Progenitor cell of endocrine pancreas (in vitro differentiated cells): ENCODE results near the gene ETV6. TPM values are rescaled to one million over a fixed set of nuclear protein-coding genes. Genes with fewer than 3 reads are reported as not detected.

Experiments used
- DNase-seq: peaks from one replicate; pipeline ENCODE4 v3.0.0; 2021; ENCODE audit warnings: low spot score; ENCODE audit not compliant: unreplicated experiment
- H3K27ac Mint-ChIP-seq: 2 replicates; pipeline ENCODE4 v1.8.0; 2021; ENCODE audit warnings: mild to moderate bottlenecking, moderate library complexity, mixed read lengths
- H3K27me3 Mint-ChIP-seq: 2 replicates; pipeline ENCODE4 v1.8.0; 2021; ENCODE audit warnings: mixed read lengths
- H3K36me3 Mint-ChIP-seq: 2 replicates; pipeline ENCODE4 v1.8.0; 2022; ENCODE audit warnings: mixed read lengths; ENCODE audit not compliant: insufficient read depth
- H3K4me1 Mint-ChIP-seq: 2 replicates; pipeline ENCODE4 v1.8.0; 2021; ENCODE audit warnings: low read depth, mixed read lengths
- H3K4me3 Mint-ChIP-seq: 2 replicates; pipeline ENCODE4 v1.8.0; 2021; ENCODE audit warnings: low read depth, mild to moderate bottlenecking, moderate library complexity, mixed read lengths
- H3K9me3 Mint-ChIP-seq: 2 replicates; pipeline ENCODE4 v1.8.0; 2021; ENCODE audit warnings: low read depth, mixed read lengths
- CTCF ChIP-seq: fragments of 200-600 bp; sonication (generic); IDR thresholded peaks from one replicate; pipeline ENCODE4 v1.5.0; 2021; ENCODE audit warnings: antibody characterized with exemption, mild to moderate bottlenecking; ENCODE audit not compliant: unreplicated experiment
- total RNA-seq: library from RNA; stranded (reverse); gene quantifications from 2 replicates; pipeline ENCODE4 v1.2.1, GENCODE V29; 2021

ETV6 gene
- total RNA-seq, 1 donor from 2014 or later, result 55.2 TPM

- peaks cover 5% of the 10 kb centered on the region for H3K36me3 Mint-ChIP-seq
- no peaks in the 10 kb centered on the region for H3K27me3 Mint-ChIP-seq
- no peak for DNase-seq
- H3K9me3 Mint-ChIP-seq, result no peaks in the 10 kb centered on the region
- no peak for TF ChIP-seq CTCF
- H3K4me1 Mint-ChIP-seq, result peaks cover 31% of the 10 kb centered on the region
- no peak overlapping the region for H3K4me3 Mint-ChIP-seq
- H3K27ac Mint-ChIP-seq, result no peak overlapping the region
These were observed 6.4 kb downstream of the ETV6 start for GRCh38 chr12:11655842-11656241.

GRCh38 chr12:11656550-11656949, 7.1 kb downstream of the ETV6 start:
- H3K9me3 Mint-ChIP-seq, result no peaks in the 10 kb centered on the region
- TF ChIP-seq CTCF, result no peak
- peaks cover 7% of the 10 kb centered on the region for H3K36me3 Mint-ChIP-seq
- H3K27ac Mint-ChIP-seq, result no peak overlapping the region
- H3K27me3 Mint-ChIP-seq, result no peaks in the 10 kb centered on the region
- H3K4me3 Mint-ChIP-seq, result no peak overlapping the region
- DNase-seq, result no peak
- peaks cover 25% of the 10 kb centered on the region for H3K4me1 Mint-ChIP-seq

GRCh38 chr12:11657511-11657910, 8.0 kb downstream of the ETV6 start:
- Mint-ChIP-seq H3K36me3 (peaks cover 12% of the 10 kb centered on the region), H3K27ac (no peak overlapping the region), H3K4me3 (no peak overlapping the region), H3K9me3 (no peaks in the 10 kb centered on the region), H3K27me3 (no peaks in the 10 kb centered on the region), H3K4me1 (peaks cover 18% of the 10 kb centered on the region)
- DNase-seq, result no peak
- no peak for TF ChIP-seq CTCF

GRCh38 chr12:11658791-11659190, 9.3 kb downstream of the ETV6 start:
- H3K36me3 Mint-ChIP-seq, result peaks cover 12% of the 10 kb centered on the region
- no peak for TF ChIP-seq CTCF
- no peak overlapping the region for H3K4me3 Mint-ChIP-seq
- DNase-seq, result no peak
- no peak overlapping the region for H3K27ac Mint-ChIP-seq
- no peaks in the 10 kb centered on the region for H3K9me3 Mint-ChIP-seq
- no peaks in the 10 kb centered on the region for H3K27me3 Mint-ChIP-seq
- peaks cover 9% of the 10 kb centered on the region for H3K4me1 Mint-ChIP-seq

- Mint-ChIP-seq H3K9me3 (no peaks in the 10 kb centered on the region), H3K4me1 (peaks cover 6% of the 10 kb centered on the region)
- no peak for TF ChIP-seq CTCF
These were observed 11.2 kb downstream of the ETV6 start for GRCh38 chr12:11660624-11661023.

More at GRCh38 chr12:11660624-11661023, 11.2 kb downstream of the ETV6 start:
- no peak for DNase-seq
- peaks cover 15% of the 10 kb centered on the region for H3K36me3 Mint-ChIP-seq
- no peak overlapping the region for H3K4me3 Mint-ChIP-seq
- H3K27ac Mint-ChIP-seq, result no peak overlapping the region
- H3K27me3 Mint-ChIP-seq, result no peaks in the 10 kb centered on the region
